Mesenchymal stem cell (in vitro differentiated cells and primary cell): ENCODE results near the gene TNFSF12.

ENCODE experiments used
- DNase-seq: peaks from one replicate; pipeline ENCODE4 v3.0.0-alpha.2; 2013
- H2AFZ ChIP-seq: one replicate; pipeline ENCODE4 v1.6.1; 2013; ENCODE audit warnings: low read depth, mild to moderate bottlenecking, control low read depth, inconsistent platforms, low read length, moderate library complexity
- H2AK5ac ChIP-seq: 2 replicates; pipeline ENCODE4 v1.6.1; 2013; ENCODE audit warnings: low read length, moderate library complexity, mild to moderate bottlenecking, inconsistent platforms; ENCODE audit not compliant: severe bottlenecking
- H2BK120ac ChIP-seq: one replicate; pipeline ENCODE4 v1.6.1; 2013; ENCODE audit warnings: low read depth, mild to moderate bottlenecking, inconsistent platforms, low read length, moderate library complexity
- H2BK12ac ChIP-seq, 2 experiments: one replicate each; pipeline ENCODE4 v1.6.1; 2013; ENCODE audit warnings: inconsistent platforms in 2 of 2, low read length in 2 of 2, mild to moderate bottlenecking in 2 of 2, moderate library complexity in 2 of 2, control low read depth in 1 of 2
- H2BK15ac ChIP-seq: one replicate; pipeline ENCODE4 v1.6.1; 2013; ENCODE audit warnings: mild to moderate bottlenecking, low read depth, inconsistent platforms; ENCODE audit not compliant: poor library complexity, severe bottlenecking
- H2BK5ac ChIP-seq: 2 replicates; pipeline ENCODE4 v1.6.1; 2013; ENCODE audit warnings: low read depth, mild to moderate bottlenecking, low read length, control low read depth, inconsistent platforms; ENCODE audit not compliant: poor library complexity, severe bottlenecking
- H3K14ac ChIP-seq, 2 experiments: one replicate each; pipeline ENCODE4 v1.6.1; 2013; ENCODE audit warnings: inconsistent platforms in 2 of 2, low read length in 2 of 2, control low read depth in 1 of 2, mild to moderate bottlenecking in 1 of 2, moderate library complexity in 1 of 2
- H3K18ac ChIP-seq, 2 experiments: one replicate each; pipeline ENCODE4 v1.6.1; 2013; ENCODE audit warnings: inconsistent platforms in 2 of 2, low read length in 2 of 2, control low read depth in 1 of 2, low read depth in 1 of 2, mild to moderate bottlenecking in 1 of 2
- H3K23ac ChIP-seq, 2 experiments: one replicate each; pipeline ENCODE4 v1.6.1; 2013; ENCODE audit warnings: inconsistent platforms in 2 of 2, low read length in 2 of 2, mild to moderate bottlenecking in 2 of 2, moderate library complexity in 2 of 2, control low read depth in 1 of 2
- H3K27ac ChIP-seq: 2 replicates; pipeline ENCODE4 v1.5.1; 2013; ENCODE audit warnings: mild to moderate bottlenecking, moderate library complexity, low read length, control low read depth, inconsistent platforms; ENCODE audit not compliant: poor library complexity, severe bottlenecking
- H3K27me3 ChIP-seq, 2 experiments: 2 replicates each; pipeline versions ENCODE4 v1.6.1 to v1.7.0; 2013; ENCODE audit warnings: low read length in 2 of 2, mild to moderate bottlenecking in 2 of 2, moderate library complexity in 2 of 2, control low read depth in 1 of 2, inconsistent platforms in 1 of 2; ENCODE audit not compliant: control insufficient read depth in 1 of 2, insufficient read depth in 1 of 2
- H3K36me3 ChIP-seq, 2 experiments: 2 replicates each; pipeline versions ENCODE4 v1.6.1 to v1.7.0; 2013; ENCODE audit warnings: low read length in 2 of 2, control low read depth in 1 of 2, inconsistent platforms in 1 of 2, low read depth in 1 of 2, mild to moderate bottlenecking in 1 of 2; ENCODE audit not compliant: insufficient read depth in 2 of 2, control insufficient read depth in 1 of 2
- H3K4ac ChIP-seq, 2 experiments: one replicate each; pipeline ENCODE4 v1.6.1; 2013; ENCODE audit warnings: inconsistent platforms in 2 of 2, low read length in 2 of 2, mild to moderate bottlenecking in 2 of 2, moderate library complexity in 2 of 2, control low read depth in 1 of 2, low read depth in 1 of 2
- H3K4me1 ChIP-seq: 2 replicates; pipeline ENCODE4 v1.6.1; 2013; ENCODE audit warnings: low read depth, low read length, control low read depth; ENCODE audit not compliant: control insufficient read depth, insufficient read depth
- H3K4me2 ChIP-seq: 2 replicates; pipeline ENCODE4 v1.6.1; 2013; ENCODE audit warnings: low read length, mild to moderate bottlenecking, inconsistent platforms; ENCODE audit not compliant: poor library complexity, severe bottlenecking
- H3K4me3 ChIP-seq, 2 experiments: 2 replicates each; pipeline versions ENCODE4 v1.5.1 to v1.7.0; 2013; ENCODE audit warnings: low read length in 2 of 2, mild to moderate bottlenecking in 2 of 2, control low read depth in 1 of 2, low read depth in 1 of 2; ENCODE audit not compliant: insufficient read depth in 1 of 2
- H3K79me1 ChIP-seq: replicated peaks from 2 replicates; pipeline ENCODE4 v1.6.1; 2013; ENCODE audit warnings: mild to moderate bottlenecking, control low read depth, low read length, inconsistent platforms; ENCODE audit not compliant: poor library complexity, severe bottlenecking
- H3K9ac ChIP-seq: 2 replicates; pipeline ENCODE4 v1.7.0; 2013; ENCODE audit warnings: mild to moderate bottlenecking, low read length, moderate library complexity
- H3K9me3 ChIP-seq: 2 replicates; pipeline ENCODE4 v1.7.0; 2013; ENCODE audit warnings: mild to moderate bottlenecking, low read length; ENCODE audit not compliant: control insufficient read depth
- H4K8ac ChIP-seq: one replicate; pipeline ENCODE4 v1.6.1; 2013; ENCODE audit warnings: inconsistent platforms, mild to moderate bottlenecking, low read length, moderate library complexity
- H4K91ac ChIP-seq: one replicate; pipeline ENCODE4 v1.6.1; 2013; ENCODE audit warnings: mild to moderate bottlenecking, low read length, inconsistent platforms
- WGBS: methylation state at CpG from one replicate; pipeline ENCODE4 v1.1.7; 2013; ENCODE audit warnings: mixed read lengths; 5-methylcytosine and 5-hydroxymethylcytosine counted together

TNFSF12 gene

GRCh38 chr17:7580604-7581575, 32.0 kb downstream of the TNFSF12 start:
- no peak overlapping the region for H2AK5ac ChIP-seq
- H3K18ac ChIP-seq, result no peak overlapping the region
- H3K14ac ChIP-seq, result no peak overlapping the region
- H3K36me3 ChIP-seq, result peaks cover 45 to 75% of the 10 kb centered on the region in 2 experiments
- H4K91ac ChIP-seq, result peak overlapping the region; percentile 43
- H3K9me3 ChIP-seq, result no peaks in the 10 kb centered on the region
- peak overlapping the region; percentile 89 for H3K9ac ChIP-seq
- WGBS, result 94% methylated on average over 23 of the region's 23 CpGs
- H2AFZ ChIP-seq, result no peak overlapping the region
- no peak overlapping the region for H3K23ac ChIP-seq
- no peak overlapping the region for H3K4me2 ChIP-seq
- H4K8ac ChIP-seq, result peak overlapping the region; percentile 66
- no peak for DNase-seq
- H2BK15ac ChIP-seq, result no peak overlapping the region
- no peak overlapping the region for H3K27ac ChIP-seq
- peaks cover 26% of the 10 kb centered on the region for H3K4me1 ChIP-seq
- no peaks in the 10 kb centered on the region for H3K27me3 ChIP-seq
- peak overlapping the region in 1 of 2 experiments; percentile 80 for H3K4me3 ChIP-seq
- no peak overlapping the region for H2BK5ac ChIP-seq
- H3K79me1 ChIP-seq, result peaks cover 14% of the 10 kb centered on the region
- no peak overlapping the region for H2BK120ac ChIP-seq
- H2BK12ac ChIP-seq, result peak overlapping the region; percentile 11 to 15
- no peak overlapping the region for H3K4ac ChIP-seq

GRCh38 chr17:7582396-7583252, 33.8 kb downstream of the TNFSF12 start:
- H3K9me3 ChIP-seq, result no peaks in the 10 kb centered on the region
- peak overlapping the region; percentile 95 for H3K9ac ChIP-seq
- H3K4me2 ChIP-seq, result peak overlapping the region; percentile 2
- no peak overlapping the region for H3K14ac ChIP-seq
- H2AFZ ChIP-seq, result no peak overlapping the region
- no peaks in the 10 kb centered on the region for H3K27me3 ChIP-seq
- WGBS, result 94% methylated on average over 36 of the region's 36 CpGs
- peaks cover 40 to 71% of the 10 kb centered on the region in 2 experiments for H3K36me3 ChIP-seq
- H3K27ac ChIP-seq, result no peak overlapping the region
- H3K4me3 ChIP-seq, result peak overlapping the region; percentile 37 to 89
- peaks cover 19% of the 10 kb centered on the region for H3K79me1 ChIP-seq
- peak overlapping the region in 1 of 2 experiments; percentile 66 for H3K23ac ChIP-seq
- H2AK5ac ChIP-seq, result peak overlapping the region; percentile 11
- peak overlapping the region; percentile 96 to 97 for H3K4ac ChIP-seq
- H3K4me1 ChIP-seq, result peaks cover 30% of the 10 kb centered on the region
- peak overlapping the region; percentile 96 for H4K91ac ChIP-seq
- H2BK120ac ChIP-seq, result peak overlapping the region; percentile 90
- peak overlapping the region; percentile 93 for H2BK15ac ChIP-seq
- H4K8ac ChIP-seq, result peak overlapping the region; percentile 98
- H2BK12ac ChIP-seq, result peak overlapping the region; percentile 28 to 74
- H2BK5ac ChIP-seq, result no peak overlapping the region
- DNase-seq, result no peak
- peak overlapping the region; percentile 74 to 97 for H3K18ac ChIP-seq

GRCh38 chr17:7583253-7584109, 34.6 kb downstream of the TNFSF12 start, which contains the start of gene MPDU1:
MPDU1 (plus strand) TSS chr17:7583852; CDS start chr17:7583863, 11 bp downstream.
- Histone ChIP-seq H3K79me1 (peaks cover 19% of the 10 kb centered on the region), H4K91ac (peak within 1 kb of the TSS; percentile 96), H3K9ac (peak within 1 kb of the TSS; percentile 95), H4K8ac (peak within 1 kb of the TSS; percentile 98), H3K36me3 (peaks cover 31 to 70% of the 10 kb centered on the region in 2 experiments), H2BK120ac (peak within 1 kb of the TSS; percentile 94), H3K4me1 (peaks cover 39% of the 10 kb centered on the region), H3K4ac (peak within 1 kb of the TSS; percentile 96 to 97), H3K23ac (peak within 1 kb of the TSS in 1 of 2 experiments; percentile 66), H2AK5ac (peak within 1 kb of the TSS; percentile 57), H2BK5ac (peak within 1 kb of the TSS; percentile 39), H3K18ac (peak within 1 kb of the TSS; percentile 97), H3K9me3 (no peaks in the 10 kb centered on the region), H3K14ac (peak within 1 kb of the TSS in 1 of 2 experiments; percentile 1), H3K27me3 (no peaks in the 10 kb centered on the region), H2BK15ac (peak within 1 kb of the TSS; percentile 93), H3K4me2 (peak within 1 kb of the TSS; percentile 13), H3K27ac (peak within 1 kb of the TSS; percentile 86), H2BK12ac (peak within 1 kb of the TSS; percentile 28 to 74), H2AFZ (no peak within 1 kb of the TSS), H3K4me3 (peak within 1 kb of the TSS; percentile 43 to 89)
- peak; percentile 96 for DNase-seq
- WGBS, result 20% methylated on average over 66 of the region's 69 CpGs
